Activated effector memory CD4-positive, alpha-beta T cell treated with anti-CD3 and anti-CD28 coated beads, Interleukin-2, amount 50 U/mL, for 16 hours (primary cell): ENCODE data around the gene PARVB.
"Not testable (repeated sequence)": the region's sequence is repeated elsewhere in the genome, so short reads cannot be mapped to it uniquely, and the experiment has no call there.

Source experiments
- DNase-seq: peaks from one replicate; pipeline ENCODE4 v3.0.0-alpha.2; 2020

The PARVB gene

GRCh38 chr22:43998679-43999264 lies 25.3 kb upstream of the PARVB start:
- peak; percentile 5 for DNase-seq

GRCh38 chr22:43999378-43999777 lies 24.7 kb upstream of the PARVB start:
- peak; percentile 5 for DNase-seq

- peak; percentile 28 for DNase-seq
Observed at GRCh38 chr22:44000123-44000522, 24.0 kb upstream of the PARVB start.

- DNase-seq = peak; percentile 4
Observed at GRCh38 chr22:44001521-44001920, 22.6 kb upstream of the PARVB start.

- DNase-seq = peak; percentile 9
Observed at GRCh38 chr22:44002324-44002723, 21.8 kb upstream of the PARVB start.

DNA sequence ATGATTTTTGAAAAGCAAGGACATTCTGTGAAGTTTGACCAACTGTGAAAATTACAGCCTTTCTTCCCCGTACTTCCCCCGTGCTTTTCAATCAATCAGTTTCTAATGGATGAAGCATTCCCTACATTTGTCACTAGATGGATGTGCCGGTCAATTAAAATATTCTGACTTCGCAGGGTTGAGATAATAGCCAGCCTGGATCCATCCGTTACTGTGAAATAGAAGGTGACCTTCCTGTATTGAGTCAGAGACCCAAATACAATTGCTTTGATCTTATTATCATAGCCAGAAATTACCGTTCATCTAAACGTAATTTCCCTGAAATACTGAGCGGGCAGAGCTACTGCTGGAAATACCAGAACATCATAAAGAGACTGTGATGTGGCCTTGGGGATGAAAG lies 21.1 kb upstream of the PARVB start:
- DNase-seq = no peak

DNA sequence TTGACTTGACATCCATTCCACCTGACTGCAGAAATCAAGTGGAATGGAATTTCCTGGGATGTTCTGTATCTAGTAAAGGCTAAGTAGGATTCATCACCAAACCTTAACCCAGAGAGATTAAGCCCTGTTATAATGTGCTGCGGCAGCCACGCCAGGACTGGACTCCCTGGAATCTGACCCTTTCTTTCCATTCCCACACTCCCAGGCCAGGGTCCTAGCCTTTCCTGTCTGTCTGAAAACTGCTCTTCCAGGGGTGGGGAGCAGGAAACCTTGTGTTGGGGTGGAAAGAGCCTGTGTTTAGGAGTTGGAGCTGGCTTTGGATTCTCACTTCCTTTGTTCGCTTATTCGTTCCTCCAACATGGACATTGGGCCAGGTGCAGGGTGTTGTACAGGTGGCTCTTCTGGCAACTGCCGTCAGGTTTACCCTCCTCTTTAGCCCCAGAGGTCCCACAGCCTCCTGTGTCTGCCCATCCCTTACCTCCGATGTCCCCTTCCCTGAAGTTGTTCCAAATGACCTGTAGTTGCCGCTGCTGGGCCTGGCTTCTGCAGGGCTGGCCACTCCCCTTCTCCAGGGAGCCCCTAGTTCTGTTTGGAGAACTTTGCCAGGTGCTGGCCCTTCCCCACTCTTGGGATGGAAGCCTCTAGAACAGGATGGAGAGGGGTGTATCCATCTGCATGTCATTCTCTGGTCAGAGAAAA lies 20.5 kb upstream of the PARVB start:
- DNase-seq = peak; percentile 25

- peak; percentile 44 for DNase-seq
Observed at GRCh38 chr22:44004104-44004460, 20.0 kb upstream of the PARVB start.

GRCh38 chr22:44005524-44005923 lies 18.6 kb upstream of the PARVB start:
- no peak for DNase-seq

DNA sequence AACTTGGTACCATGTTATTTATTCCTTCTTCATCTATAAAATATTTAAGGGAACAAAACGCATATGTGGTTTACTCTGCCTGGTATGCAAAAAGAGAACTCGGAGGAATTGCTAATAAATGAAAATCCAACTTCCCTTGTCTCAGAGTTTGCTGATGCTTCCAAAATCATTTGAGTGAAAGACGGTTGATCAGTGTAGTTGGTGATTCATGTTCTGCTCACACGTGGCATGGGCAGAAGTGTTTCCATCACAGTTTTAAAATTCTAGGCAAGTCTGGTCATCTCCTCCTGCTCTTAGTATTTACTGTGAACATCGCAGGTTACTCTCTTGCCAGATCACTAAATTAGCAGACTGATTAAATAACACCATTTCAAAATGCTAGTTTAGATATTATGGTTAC lies 11.9 kb upstream of the PARVB start:
- DNase-seq = no peak

- DNase-seq = no peak
Observed at GRCh38 chr22:44012591-44012990, 11.5 kb upstream of the PARVB start.

DNA sequence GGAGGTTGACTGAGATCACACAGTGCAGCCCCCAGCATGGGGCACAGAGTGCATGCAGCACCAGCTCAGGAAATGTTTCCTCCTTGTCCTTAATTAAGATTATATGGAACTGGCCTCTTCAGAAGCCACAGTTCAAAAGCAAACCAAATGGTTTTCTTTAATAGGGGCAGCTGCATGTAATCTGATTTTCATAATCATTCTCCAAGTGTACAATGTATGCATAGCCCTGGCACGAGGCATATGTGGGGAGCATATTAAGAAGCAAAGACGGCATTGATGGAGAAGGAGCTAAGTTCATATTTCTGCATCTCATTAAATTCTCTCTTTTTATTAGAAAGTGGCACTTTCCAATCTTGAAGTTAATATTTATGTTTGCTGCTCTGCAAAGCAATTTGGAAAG lies 9.9 kb upstream of the PARVB start:
- DNase-seq = no peak

DNA sequence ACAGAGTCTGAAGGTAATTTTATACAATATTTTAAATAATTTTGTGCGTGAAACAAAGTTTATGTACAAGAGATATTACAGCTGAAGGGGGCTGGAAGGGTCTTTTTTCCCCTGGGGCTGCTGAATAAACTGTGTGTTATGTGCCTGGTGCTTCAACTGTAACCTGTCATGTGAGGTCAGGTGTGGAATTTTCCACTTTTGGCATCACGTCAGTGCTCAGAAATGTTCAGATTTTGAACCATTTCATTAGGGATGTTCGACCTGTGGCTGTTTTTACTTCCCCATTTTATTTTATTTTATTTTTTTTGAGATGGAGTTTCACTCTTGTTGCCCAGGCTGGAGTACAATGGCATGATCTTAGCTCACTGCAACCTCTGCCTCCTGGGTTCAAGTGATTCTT lies 7.5 kb upstream of the PARVB start:
- DNase-seq = not testable (repeated sequence)

- DNase-seq = no peak
Observed at GRCh38 chr22:44018594-44018993, 5.5 kb upstream of the PARVB start.

DNA sequence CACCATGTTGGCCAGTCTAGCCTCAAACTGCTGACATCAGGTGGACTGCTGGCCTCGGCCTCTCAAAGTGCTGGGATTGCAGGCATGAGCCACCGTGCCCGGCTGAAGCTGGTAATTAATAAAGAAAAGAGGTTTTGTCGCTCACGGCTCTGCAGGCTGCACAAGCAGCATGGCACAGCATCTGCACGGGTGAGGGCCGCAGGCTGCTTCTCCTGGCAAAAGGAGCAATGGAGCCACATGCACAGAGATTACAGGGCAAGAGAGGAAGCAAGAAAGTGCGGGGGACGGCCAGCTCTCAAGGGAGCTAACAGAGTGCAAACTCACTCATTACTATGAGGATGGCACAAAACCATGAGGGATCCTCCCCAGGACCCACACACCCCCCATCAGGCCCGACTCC lies 4.7 kb upstream of the PARVB start:
- DNase-seq = no peak

GRCh38 chr22:44019846-44020245 lies 4.3 kb upstream of the PARVB start:
- DNase-seq = no peak

DNA sequence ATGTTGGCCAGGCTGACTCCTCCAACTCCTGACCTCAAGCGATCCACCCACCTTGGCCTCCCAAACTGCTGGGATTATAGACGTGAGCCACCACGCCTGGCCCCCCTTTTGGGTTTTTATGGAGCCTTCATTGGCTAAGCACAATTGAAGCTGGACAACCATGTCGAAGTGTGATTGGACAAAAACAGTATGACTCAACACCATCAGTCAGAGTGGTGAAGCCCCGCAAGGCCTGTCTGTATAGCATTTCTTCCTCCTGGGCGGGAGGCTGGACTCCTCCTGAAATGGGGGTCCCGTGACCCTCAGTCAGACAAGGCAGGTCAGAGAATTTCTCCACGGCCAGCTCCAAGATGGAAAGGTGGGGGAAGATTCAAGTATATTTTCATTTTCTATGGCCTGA lies 3.1 kb upstream of the PARVB start:
- DNase-seq = no peak

GRCh38 chr22:44023404-44024287 lies 456 bp upstream of the PARVB start:
- peak; percentile 70 for DNase-seq

- DNase-seq = no peak
Observed at GRCh38 chr22:44025171-44026065, 1.3 kb downstream of the PARVB start.

DNA sequence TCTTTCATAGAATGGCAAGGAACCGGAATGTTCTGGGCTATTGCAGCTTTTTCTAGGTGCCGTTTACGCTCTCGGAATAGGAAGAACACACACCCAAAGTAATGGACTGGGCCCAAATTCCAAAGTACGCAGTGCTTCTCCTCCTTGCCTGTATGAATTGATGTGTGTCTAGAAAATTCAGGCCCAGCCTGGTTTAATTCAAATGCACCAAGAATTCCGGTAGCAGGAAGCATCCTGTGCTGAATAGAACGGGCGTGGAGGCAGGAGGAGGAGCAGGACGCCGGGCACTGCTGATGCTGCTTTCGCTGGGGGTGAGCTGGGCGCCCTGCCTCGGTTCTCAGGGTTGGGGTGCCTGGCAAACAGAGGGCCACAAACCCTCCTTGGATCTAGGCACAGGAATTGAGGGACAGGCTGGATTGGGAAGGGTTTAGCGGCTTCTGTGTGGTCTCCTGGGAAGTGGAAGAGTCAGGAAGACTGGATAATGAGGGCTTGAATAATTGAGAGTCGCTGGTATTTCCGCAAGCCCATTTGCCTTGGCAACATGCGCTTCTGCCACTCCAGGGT lies 2.0 kb downstream of the PARVB start:
- no peak for DNase-seq

GRCh38 chr22:44026630-44027511 lies 2.8 kb downstream of the PARVB start:
- peak; percentile 85 for DNase-seq

DNA sequence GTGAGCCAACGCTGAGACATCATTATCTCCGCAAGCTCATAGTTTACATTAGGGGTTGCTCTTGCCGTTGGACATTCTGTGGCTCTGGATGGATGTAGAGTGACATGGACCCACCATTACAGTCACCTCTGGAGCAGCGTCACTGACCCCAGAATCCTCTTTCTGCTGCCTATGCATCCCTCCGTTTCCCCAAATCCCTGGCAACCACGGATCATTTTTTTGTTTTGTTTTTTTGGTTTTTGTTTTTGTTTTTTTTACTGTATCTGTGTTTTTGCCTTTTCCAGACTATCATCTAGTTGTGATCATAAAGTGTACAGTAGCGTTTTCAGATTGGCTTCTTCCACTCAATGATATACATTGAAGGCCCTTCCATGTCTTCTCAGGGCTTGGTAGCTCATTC lies 4.0 kb downstream of the PARVB start:
- no peak for DNase-seq
